OCI-LY3 (cell line): ENCODE results near the gene POLN.

Source experiments
- H2AFZ ChIP-seq: fragments of 200-600, 300-600 bp; shearing (Covaris generic); 2 replicates; pipeline ENCODE4 v1.6.0; 2014; ENCODE audit warnings: antibody characterized with exemption, low read depth, low read length
- H3K27ac ChIP-seq: fragments of 200-600, 300-600 bp; sonication (generic); 2 replicates; pipeline ENCODE4 v1.5.1; 2014; ENCODE audit warnings: mild to moderate bottlenecking, low read length, moderate library complexity, mixed read lengths
- H3K27me3 ChIP-seq: fragments of 200-600, 300-600 bp; sonication (generic); 2 replicates; pipeline ENCODE4 v1.6.1; 2014; ENCODE audit warnings: low read depth, low read length, mixed read lengths
- H3K36me3 ChIP-seq: fragments of 200-600, 300-600 bp; sonication (generic); replicated peaks from 2 replicates; pipeline ENCODE3; 2014; ENCODE audit warnings: low read depth, low read length, mixed read lengths
- H3K4me1 ChIP-seq: fragments of 300-600, 200-600 bp; sonication (generic); 2 replicates; pipeline ENCODE4 v1.6.1; 2014; ENCODE audit warnings: low read length, mixed read lengths
- H3K4me2 ChIP-seq: fragments of 200-600, 300-600 bp; sonication (generic); 2 replicates; pipeline ENCODE4 v1.6.1; 2014; ENCODE audit warnings: low read length, mixed read lengths
- H3K4me3 ChIP-seq: fragments of 300-600, 200-600 bp; sonication (generic); 2 replicates; pipeline ENCODE4 v1.5.1; 2014; ENCODE audit warnings: antibody characterized with exemption, mild to moderate bottlenecking, low read length, moderate library complexity
- H3K79me2 ChIP-seq: fragments of 300-600, 200-600 bp; shearing (Covaris generic); 2 replicates; pipeline ENCODE4 v1.6.1; 2014; ENCODE audit warnings: mild to moderate bottlenecking, low read length, mixed read lengths
- H3K9ac ChIP-seq: fragments of 300-600, 200-600 bp; shearing (Covaris generic); 2 replicates; pipeline ENCODE4 v1.6.0; 2014; ENCODE audit warnings: mild to moderate bottlenecking, low read length, moderate library complexity
- H3K9me3 ChIP-seq: fragments of 200-600, 300-600 bp; shearing (Covaris generic); 2 replicates; pipeline ENCODE4 v1.6.1; 2014; ENCODE audit warnings: low read length, mixed read lengths; ENCODE audit not compliant: insufficient read depth
- H4K20me1 ChIP-seq: fragments of 200-600, 300-600 bp; sonication (generic); 2 replicates; pipeline ENCODE4 v1.6.1; 2016; ENCODE audit warnings: low read length, mixed read lengths; ENCODE audit not compliant: insufficient read depth
- EZH2phosphoT487 ChIP-seq: fragments of 200-600 bp; shearing (Covaris generic); IDR thresholded peaks from 2 replicates; pipeline ENCODE4 v1.6.1; 2018; ENCODE audit warnings: antibody characterized with exemption, mixed run types, low read depth
- TF ChIP-seq, protein P1 (sequence below): fragments of 200-600, 300-600 bp; sonication (generic); IDR thresholded peaks from 2 replicates; pipeline ENCODE4 v1.5.1; 2014; ENCODE audit warnings: antibody characterized with exemption, low read length, low read depth

POLN gene

DNA sequence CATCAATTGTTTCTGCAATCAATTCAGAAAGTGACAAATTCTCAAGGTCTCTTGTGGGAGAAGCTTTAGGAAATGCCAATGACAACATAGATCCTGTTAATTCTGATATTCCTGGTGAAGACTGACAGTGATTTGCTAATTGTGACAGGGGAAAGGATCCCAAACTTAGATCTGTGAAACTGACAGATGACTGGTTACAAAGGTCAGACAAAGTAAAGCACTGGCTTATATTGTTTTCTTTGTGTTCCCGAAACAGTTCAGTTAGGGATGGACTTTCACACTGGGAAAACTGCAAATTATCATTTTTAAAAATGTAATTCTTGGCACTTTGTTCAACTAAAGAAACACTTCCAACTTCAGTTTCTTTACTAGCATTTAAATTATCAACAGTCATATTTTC lies 152.7 kb downstream of the POLN start:
- no peak overlapping the region for H3K4me3 ChIP-seq
- H3K4me1 ChIP-seq: no peaks in the 10 kb centered on the region
- no peak overlapping the region for H2AFZ ChIP-seq
- H4K20me1 ChIP-seq: no peaks in the 10 kb centered on the region
- H3K79me2 ChIP-seq: no peaks in the 10 kb centered on the region
- H3K27ac ChIP-seq: no peak overlapping the region
- H3K27me3 ChIP-seq: no peaks in the 10 kb centered on the region
- no peak overlapping the region for H3K9ac ChIP-seq
- H3K36me3 ChIP-seq: no peaks in the 10 kb centered on the region
- 0 out of 2 replicates have a peak, but pooled peaks cover 3% of the 10 kb centered on the region for H3K9me3 ChIP-seq
- H3K4me2 ChIP-seq: no peak overlapping the region
- TF ChIP-seq, protein P1, sequence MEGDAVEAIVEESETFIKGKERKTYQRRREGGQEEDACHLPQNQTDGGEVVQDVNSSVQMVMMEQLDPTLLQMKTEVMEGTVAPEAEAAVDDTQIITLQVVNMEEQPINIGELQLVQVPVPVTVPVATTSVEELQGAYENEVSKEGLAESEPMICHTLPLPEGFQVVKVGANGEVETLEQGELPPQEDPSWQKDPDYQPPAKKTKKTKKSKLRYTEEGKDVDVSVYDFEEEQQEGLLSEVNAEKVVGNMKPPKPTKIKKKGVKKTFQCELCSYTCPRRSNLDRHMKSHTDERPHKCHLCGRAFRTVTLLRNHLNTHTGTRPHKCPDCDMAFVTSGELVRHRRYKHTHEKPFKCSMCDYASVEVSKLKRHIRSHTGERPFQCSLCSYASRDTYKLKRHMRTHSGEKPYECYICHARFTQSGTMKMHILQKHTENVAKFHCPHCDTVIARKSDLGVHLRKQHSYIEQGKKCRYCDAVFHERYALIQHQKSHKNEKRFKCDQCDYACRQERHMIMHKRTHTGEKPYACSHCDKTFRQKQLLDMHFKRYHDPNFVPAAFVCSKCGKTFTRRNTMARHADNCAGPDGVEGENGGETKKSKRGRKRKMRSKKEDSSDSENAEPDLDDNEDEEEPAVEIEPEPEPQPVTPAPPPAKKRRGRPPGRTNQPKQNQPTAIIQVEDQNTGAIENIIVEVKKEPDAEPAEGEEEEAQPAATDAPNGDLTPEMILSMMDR: no peak
- no peak for TF ChIP-seq EZH2phosphoT487

DNA sequence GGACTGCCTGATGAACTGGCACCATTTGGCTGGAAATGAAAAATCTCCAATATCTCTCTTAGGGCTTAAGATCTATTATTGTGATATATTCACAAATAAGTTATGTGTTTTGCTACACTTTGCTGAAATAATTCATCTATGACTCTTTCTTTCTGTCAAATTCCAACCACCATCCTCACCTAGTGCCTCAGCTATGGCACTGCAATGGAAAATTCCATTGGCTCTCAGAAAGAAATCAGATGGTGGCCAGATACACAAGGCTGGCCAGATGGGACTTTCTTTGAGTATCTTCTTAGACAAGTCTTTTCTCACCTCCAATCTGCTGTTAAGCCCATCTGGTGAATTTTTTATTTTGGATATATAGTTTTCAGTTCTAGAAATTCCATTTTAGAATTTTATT lies 154.8 kb downstream of the POLN start:
- Histone ChIP-seq H3K4me2 (no peak overlapping the region), H3K4me3 (no peak overlapping the region), H3K9ac (no peak overlapping the region), H3K9me3 (0 out of 2 replicates have a peak, but pooled peaks cover 3% of the 10 kb centered on the region), H4K20me1 (no peaks in the 10 kb centered on the region), H3K27ac (no peak overlapping the region), H3K36me3 (no peaks in the 10 kb centered on the region), H3K79me2 (no peaks in the 10 kb centered on the region), H2AFZ (no peak overlapping the region), H3K4me1 (no peaks in the 10 kb centered on the region), H3K27me3 (no peaks in the 10 kb centered on the region)
- TF ChIP-seq EZH2phosphoT487: no peak
- TF ChIP-seq, protein P1: no peak

DNA sequence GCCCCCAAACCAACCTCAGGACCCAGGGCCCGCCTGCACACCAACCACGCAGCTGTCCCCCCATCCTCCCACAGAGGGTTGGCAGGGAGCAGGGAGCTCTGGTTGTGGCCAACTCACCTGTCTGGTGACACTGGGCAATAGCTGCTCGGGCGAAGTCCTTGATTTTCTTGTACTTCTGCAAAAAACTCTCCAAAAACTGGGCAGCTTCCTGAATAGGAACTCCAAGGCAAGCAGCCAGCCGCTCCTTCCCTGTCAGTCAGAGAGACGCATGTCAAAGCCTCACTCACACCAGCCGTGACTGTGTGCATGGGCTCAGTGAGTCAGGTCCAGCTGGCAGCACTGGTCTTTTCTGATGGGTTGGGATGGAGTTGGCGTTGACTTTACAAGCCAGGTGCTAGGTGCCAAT lies 156.4 kb downstream of the POLN start:
- H2AFZ ChIP-seq: no peak overlapping the region
- no peaks in the 10 kb centered on the region for H3K36me3 ChIP-seq
- H3K79me2 ChIP-seq: no peaks in the 10 kb centered on the region
- H3K4me1 ChIP-seq: no peaks in the 10 kb centered on the region
- TF ChIP-seq EZH2phosphoT487: no peak
- TF ChIP-seq, protein P1: no peak
- no peaks in the 10 kb centered on the region for H4K20me1 ChIP-seq
- H3K27ac ChIP-seq: no peak overlapping the region
- 0 out of 2 replicates have a peak, but pooled peaks cover 3% of the 10 kb centered on the region for H3K9me3 ChIP-seq
- no peak overlapping the region for H3K4me3 ChIP-seq
- no peaks in the 10 kb centered on the region for H3K27me3 ChIP-seq
- H3K9ac ChIP-seq: no peak overlapping the region
- H3K4me2 ChIP-seq: no peak overlapping the region

DNA sequence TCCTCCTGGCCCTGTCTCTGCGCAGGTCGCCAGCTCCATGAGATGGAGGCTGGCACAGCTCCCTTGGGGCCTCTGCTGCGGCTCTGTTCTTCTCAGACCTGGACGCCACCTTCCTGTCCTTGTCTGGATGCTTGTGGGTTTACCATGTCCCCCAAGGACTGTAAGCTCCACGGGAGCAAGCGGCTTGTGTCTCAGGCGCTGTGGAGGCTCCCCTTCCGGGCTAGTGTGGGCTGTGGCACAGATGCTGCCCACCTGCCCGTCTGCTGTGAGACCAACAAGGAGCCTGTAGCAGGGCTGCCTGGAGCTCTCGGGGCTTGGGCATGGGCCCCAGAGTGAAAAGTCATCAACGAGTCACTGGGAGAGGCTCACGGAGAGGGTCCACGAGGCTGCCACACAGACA lies 157.6 kb downstream of the POLN start:
- H3K79me2 ChIP-seq: no peaks in the 10 kb centered on the region
- H3K36me3 ChIP-seq: no peaks in the 10 kb centered on the region
- H2AFZ ChIP-seq: no peak overlapping the region
- H3K4me3 ChIP-seq: no peak overlapping the region
- no peaks in the 10 kb centered on the region for H4K20me1 ChIP-seq
- H3K27me3 ChIP-seq: no peaks in the 10 kb centered on the region
- no peak overlapping the region for H3K9ac ChIP-seq
- H3K4me1 ChIP-seq: no peaks in the 10 kb centered on the region
- no peak overlapping the region for H3K4me2 ChIP-seq
- TF ChIP-seq, protein P1: no peak
- H3K9me3 ChIP-seq: 0 out of 2 replicates have a peak, but pooled peaks cover 3% of the 10 kb centered on the region
- no peak overlapping the region for H3K27ac ChIP-seq
